ENCODE results near the gene NR2F1-AS1. TPM values are rescaled to one million over a fixed set of nuclear protein-coding genes. Genes with fewer than 3 reads are reported as not detected.

The NR2F1-AS1 gene
- total and polyA plus RNA-seq, 4 experiments from 2014 or later = not detected

DNA sequence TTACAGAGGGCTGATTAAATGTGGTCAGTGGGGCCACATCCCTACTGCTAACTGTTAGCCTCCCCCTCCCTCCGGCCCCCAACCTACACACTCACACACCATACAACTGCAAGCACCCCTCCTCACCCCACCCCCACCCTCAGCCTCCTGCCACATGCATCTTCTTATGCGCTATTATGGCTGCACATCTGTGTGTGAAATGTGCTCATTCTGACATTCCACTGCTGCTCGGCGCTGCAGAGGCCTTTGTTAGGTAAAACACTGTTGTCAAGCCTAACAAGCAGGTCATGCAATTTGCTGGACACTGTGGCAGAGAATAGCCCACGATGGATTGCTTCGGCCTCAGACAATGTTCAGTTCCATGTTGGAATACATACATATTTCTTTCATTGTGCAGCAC lies 173.6 kb downstream of the NR2F1-AS1 start:
- no peak overlapping the region for H3K4me3 Mint-ChIP-seq
- POLR2A ChIA-PET (ENCODE audit: partially characterized antibody) = no interaction called here
- DNase-seq = no peak
- Histone ChIP-seq H3K27me3 (ENCODE audit: insufficient read depth, low read length) (no peaks in the 10 kb centered on the region), H3K36me3 (ENCODE audit: insufficient read depth, low read length) (no peaks in the 10 kb centered on the region), H3K9me3 (ENCODE audit: control insufficient read depth in 1 of 2, low read length in 2 of 2) (no peaks in the 10 kb centered on the region), H3K27ac (ENCODE audit: low read depth, low read length) (no peak overlapping the region), H3K4me1 (ENCODE audit: insufficient read depth, low read length) (no peaks in the 10 kb centered on the region), H3K4me3 (ENCODE audit: low read length in 2 of 2) (no peak overlapping the region)
- no peaks in the 10 kb centered on the region for H3K4me1 Mint-ChIP-seq
- H3K9me3 Mint-ChIP-seq = peaks cover 0 to 2% (median 0%) of the 10 kb centered on the region in 8 donors
- intact Hi-C loops (cut with micrococcal nuclease) = no loop called here
- H3K36me3 Mint-ChIP-seq = no peaks in the 10 kb centered on the region
- peaks cover 0 to 2% of the 10 kb centered on the region in 2 donors for H3K27me3 Mint-ChIP-seq
- CTCF ChIA-PET (ENCODE audit: partially characterized antibody) = no interaction called here
- no peak overlapping the region for H3K27ac Mint-ChIP-seq

DNA sequence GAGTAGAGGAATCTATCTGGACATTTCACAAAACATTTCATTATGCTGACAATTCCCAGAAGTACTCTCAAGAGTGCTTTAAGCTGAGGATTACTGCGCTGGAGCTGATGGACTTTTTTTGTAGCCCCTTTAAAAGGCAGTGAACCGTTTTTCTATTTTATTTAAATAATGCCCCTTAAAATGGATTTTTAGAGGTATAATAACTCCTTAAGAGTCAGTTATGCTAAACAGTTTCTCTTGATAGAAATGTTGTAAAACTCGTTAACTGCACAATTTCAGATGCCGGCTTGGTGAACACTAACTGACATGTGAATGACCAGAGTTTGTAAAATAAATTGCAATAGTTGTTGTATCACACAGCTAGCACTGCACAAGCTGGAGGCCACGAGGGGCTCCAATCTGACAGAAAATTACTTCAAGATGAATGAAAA lies 174.0 kb downstream of the NR2F1-AS1 start:
- no peaks in the 10 kb centered on the region for H3K36me3 Mint-ChIP-seq
- Histone ChIP-seq H3K36me3 (ENCODE audit: insufficient read depth, low read length) (no peaks in the 10 kb centered on the region), H3K4me3 (ENCODE audit: low read length in 2 of 2) (no peak overlapping the region), H3K9me3 (ENCODE audit: control insufficient read depth in 1 of 2, low read length in 2 of 2) (no peaks in the 10 kb centered on the region), H3K27ac (ENCODE audit: low read depth, low read length) (no peak overlapping the region), H3K27me3 (ENCODE audit: insufficient read depth, low read length) (no peaks in the 10 kb centered on the region), H3K4me1 (ENCODE audit: insufficient read depth, low read length) (no peaks in the 10 kb centered on the region)
- CTCF ChIA-PET (ENCODE audit: partially characterized antibody) = no interaction called here
- POLR2A ChIA-PET (ENCODE audit: partially characterized antibody) = no interaction called here
- H3K4me1 Mint-ChIP-seq = no peaks in the 10 kb centered on the region
- intact Hi-C loops (cut with micrococcal nuclease) = no loop called here
- H3K27me3 Mint-ChIP-seq = peaks cover 0 to 4% of the 10 kb centered on the region in 2 donors
- H3K27ac Mint-ChIP-seq = no peak overlapping the region
- DNase-seq = no peak
- no peak overlapping the region for H3K4me3 Mint-ChIP-seq
- H3K9me3 Mint-ChIP-seq = peaks cover 0 to 2% (median 0%) of the 10 kb centered on the region in 8 donors

DNA sequence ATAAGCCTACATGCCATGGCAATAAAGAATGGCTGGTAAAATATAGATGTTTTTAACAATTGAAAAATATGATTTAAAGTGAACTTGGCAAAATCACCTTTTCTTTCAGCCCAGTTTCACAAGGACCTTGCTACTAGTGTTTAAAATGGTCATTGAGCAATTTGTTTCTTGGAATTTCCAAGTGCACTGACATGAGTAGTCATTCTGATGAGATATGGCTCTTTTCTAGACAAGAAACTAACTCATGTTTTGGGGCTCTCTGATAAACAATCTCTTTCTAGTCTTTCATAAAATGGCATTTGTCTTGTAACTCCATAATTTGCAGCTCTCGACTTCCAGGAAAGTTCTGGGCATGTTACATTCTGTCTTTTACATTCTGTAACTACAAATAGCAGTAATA lies 176.8 kb downstream of the NR2F1-AS1 start:
- no peak overlapping the region for H3K27ac ChIP-seq (ENCODE audit: low read depth, low read length)
- no peaks in the 10 kb centered on the region for H3K9me3 ChIP-seq (ENCODE audit: control insufficient read depth in 1 of 2, low read length in 2 of 2)
- Mint-ChIP-seq H3K4me3 (no peak overlapping the region), H3K36me3 (no peaks in the 10 kb centered on the region), H3K4me1 (no peaks in the 10 kb centered on the region), H3K27ac (no peak overlapping the region), H3K9me3 (peaks cover 0 to 3% (median 0%) of the 10 kb centered on the region in 8 donors), H3K27me3 (peaks cover 0 to 4% of the 10 kb centered on the region in 2 donors)
- no peaks in the 10 kb centered on the region for H3K27me3 ChIP-seq (ENCODE audit: insufficient read depth, low read length)
- H3K36me3 ChIP-seq (ENCODE audit: insufficient read depth, low read length) = no peaks in the 10 kb centered on the region
- ChIA-PET POLR2A (ENCODE audit: partially characterized antibody) (no interaction called here), CTCF (ENCODE audit: partially characterized antibody) (no interaction called here)
- intact Hi-C loops (cut with micrococcal nuclease) = no loop called here
- H3K4me3 ChIP-seq (ENCODE audit: low read length in 2 of 2) = no peak overlapping the region
- no peak for DNase-seq
- no peaks in the 10 kb centered on the region for H3K4me1 ChIP-seq (ENCODE audit: insufficient read depth, low read length)

DNA sequence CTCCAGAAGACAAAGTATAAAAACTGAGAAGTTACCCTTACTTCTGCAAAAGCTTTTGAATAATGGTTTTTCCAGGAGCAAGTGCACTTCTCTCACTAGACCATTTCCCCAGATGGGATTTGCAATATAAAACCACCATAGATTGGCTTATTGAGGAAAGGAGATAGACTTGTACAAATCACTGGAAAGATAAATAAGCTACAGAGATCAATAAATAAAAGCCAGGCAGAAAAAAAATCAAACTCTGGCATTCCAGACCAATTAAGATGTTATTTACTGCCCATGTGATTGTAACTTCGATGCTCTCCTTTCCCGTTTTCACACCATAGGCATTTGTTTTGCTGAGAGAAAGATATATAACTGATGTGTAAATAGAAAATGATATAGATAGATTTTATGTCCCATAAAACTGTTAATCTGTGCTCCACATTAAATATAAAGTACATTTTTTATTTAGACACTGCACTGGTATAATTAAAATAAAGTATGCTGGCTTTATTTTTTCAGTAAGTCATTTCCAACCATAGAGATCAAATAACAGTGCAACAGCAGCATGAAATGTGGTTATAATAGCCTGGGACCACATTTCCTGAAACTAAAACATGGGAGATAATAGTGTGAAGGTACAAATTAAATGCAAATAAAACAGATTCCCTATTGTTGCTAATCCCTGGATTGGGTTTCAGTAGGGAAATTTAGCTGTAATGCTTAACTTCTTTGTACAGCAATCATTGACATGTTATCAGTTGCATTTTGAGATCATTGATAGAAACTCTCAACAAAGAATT lies 177.7 kb downstream of the NR2F1-AS1 start:
- Histone ChIP-seq H3K27me3 (ENCODE audit: insufficient read depth, low read length) (no peaks in the 10 kb centered on the region), H3K4me3 (ENCODE audit: low read length in 2 of 2) (no peak overlapping the region), H3K4me1 (ENCODE audit: insufficient read depth, low read length) (no peaks in the 10 kb centered on the region), H3K27ac (ENCODE audit: low read depth, low read length) (no peak overlapping the region), H3K9me3 (ENCODE audit: control insufficient read depth in 1 of 2, low read length in 2 of 2) (no peaks in the 10 kb centered on the region), H3K36me3 (ENCODE audit: insufficient read depth, low read length) (no peaks in the 10 kb centered on the region)
- no peaks in the 10 kb centered on the region for H3K4me1 Mint-ChIP-seq
- H3K9me3 Mint-ChIP-seq = peaks cover 0 to 3% (median 0%) of the 10 kb centered on the region in 8 donors
- CTCF ChIA-PET (ENCODE audit: partially characterized antibody) = no interaction called here
- no peaks in the 10 kb centered on the region for H3K36me3 Mint-ChIP-seq
- no peak overlapping the region for H3K4me3 Mint-ChIP-seq
- intact Hi-C loops (cut with micrococcal nuclease) = no loop called here
- DNase-seq = no peak
- H3K27ac Mint-ChIP-seq = no peak overlapping the region
- peaks cover 1 to 4% of the 10 kb centered on the region in 2 donors for H3K27me3 Mint-ChIP-seq
- POLR2A ChIA-PET (ENCODE audit: partially characterized antibody) = no interaction called here

- Histone ChIP-seq H3K27me3 (ENCODE audit: insufficient read depth, low read length) (no peaks in the 10 kb centered on the region), H3K4me1 (ENCODE audit: insufficient read depth, low read length) (no peaks in the 10 kb centered on the region), H3K27ac (ENCODE audit: low read depth, low read length) (no peak overlapping the region), H3K36me3 (ENCODE audit: insufficient read depth, low read length) (no peaks in the 10 kb centered on the region), H3K4me3 (ENCODE audit: low read length in 2 of 2) (no peak overlapping the region), H3K9me3 (ENCODE audit: control insufficient read depth in 1 of 2, low read length in 2 of 2) (no peaks in the 10 kb centered on the region)
- ChIA-PET CTCF (ENCODE audit: partially characterized antibody) (no interaction called here), POLR2A (ENCODE audit: partially characterized antibody) (no interaction called here)
- Mint-ChIP-seq H3K27ac (no peak overlapping the region), H3K9me3 (peaks cover 0 to 3% (median 0%) of the 10 kb centered on the region in 8 donors), H3K4me3 (no peak overlapping the region), H3K4me1 (no peaks in the 10 kb centered on the region), H3K27me3 (peaks cover 1 to 8% of the 10 kb centered on the region in 2 donors), H3K36me3 (no peaks in the 10 kb centered on the region)
- intact Hi-C loops (cut with micrococcal nuclease) = no loop called here
- DNase-seq = no peak
Observed at GRCh38 chr5:93402451-93402850, 178.6 kb downstream of the NR2F1-AS1 start.

DNA sequence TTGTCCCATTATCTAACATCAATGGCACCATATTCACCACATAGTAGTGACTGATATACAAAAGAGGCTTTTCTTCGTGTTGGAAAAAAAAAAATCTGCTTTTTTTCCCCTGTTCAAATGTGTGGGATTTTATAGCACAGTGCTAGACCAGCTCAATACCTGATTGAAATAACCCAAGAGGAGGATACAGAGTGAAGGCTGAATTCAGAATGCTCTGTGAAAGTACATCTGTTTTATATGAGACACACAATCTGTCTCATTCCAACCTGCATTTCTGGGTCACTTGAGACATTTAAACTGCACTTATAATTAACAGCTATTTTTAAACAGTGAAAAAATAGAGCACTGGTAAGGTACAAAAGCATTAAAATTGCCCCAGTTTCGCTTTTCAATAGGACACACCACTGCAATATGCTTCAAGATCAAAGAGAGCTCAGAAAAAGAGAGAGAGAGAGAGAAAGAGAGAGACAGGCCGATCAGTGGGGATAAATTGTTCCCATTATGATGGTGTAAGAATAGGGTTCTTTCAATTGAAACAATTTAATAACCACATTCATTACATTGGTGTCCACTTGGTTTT lies 179.3 kb downstream of the NR2F1-AS1 start:
- H3K27ac ChIP-seq (ENCODE audit: low read depth, low read length) = no peak overlapping the region
- no peaks in the 10 kb centered on the region for H3K4me1 Mint-ChIP-seq
- no peak overlapping the region for H3K4me3 Mint-ChIP-seq
- POLR2A ChIA-PET (ENCODE audit: partially characterized antibody) = no interaction called here
- no peak for DNase-seq
- H3K27me3 Mint-ChIP-seq = peaks cover 1 to 8% of the 10 kb centered on the region in 2 donors
- CTCF ChIA-PET (ENCODE audit: partially characterized antibody) = no interaction called here
- no peaks in the 10 kb centered on the region for H3K36me3 ChIP-seq (ENCODE audit: insufficient read depth, low read length)
- no peaks in the 10 kb centered on the region for H3K27me3 ChIP-seq (ENCODE audit: insufficient read depth, low read length)
- H3K9me3 ChIP-seq (ENCODE audit: control insufficient read depth in 1 of 2, low read length in 2 of 2) = no peaks in the 10 kb centered on the region
- intact Hi-C loops (cut with micrococcal nuclease) = no loop called here
- H3K27ac Mint-ChIP-seq = no peak overlapping the region
- H3K9me3 Mint-ChIP-seq = peaks cover 0 to 3% (median 0%) of the 10 kb centered on the region in 8 donors
- no peak overlapping the region for H3K4me3 ChIP-seq (ENCODE audit: low read length in 2 of 2)
- H3K4me1 ChIP-seq (ENCODE audit: insufficient read depth, low read length) = no peaks in the 10 kb centered on the region
- no peaks in the 10 kb centered on the region for H3K36me3 Mint-ChIP-seq

- H3K27me3 Mint-ChIP-seq = peaks cover 1 to 8% of the 10 kb centered on the region in 2 donors
- ChIA-PET POLR2A (ENCODE audit: partially characterized antibody) (no interaction called here), CTCF (ENCODE audit: partially characterized antibody) (no interaction called here)
- intact Hi-C loops (cut with micrococcal nuclease) = no loop called here
- H3K9me3 Mint-ChIP-seq = peaks cover 0 to 3% (median 0%) of the 10 kb centered on the region in 8 donors
- H3K27ac Mint-ChIP-seq = no peak overlapping the region
- H3K27me3 ChIP-seq (ENCODE audit: insufficient read depth, low read length) = no peaks in the 10 kb centered on the region
- no peak overlapping the region for H3K27ac ChIP-seq (ENCODE audit: low read depth, low read length)
- H3K4me1 ChIP-seq (ENCODE audit: insufficient read depth, low read length) = no peaks in the 10 kb centered on the region
- DNase-seq = no peak
- H3K4me3 Mint-ChIP-seq = no peak overlapping the region
- H3K36me3 ChIP-seq (ENCODE audit: insufficient read depth, low read length) = no peaks in the 10 kb centered on the region
- H3K4me3 ChIP-seq (ENCODE audit: low read length in 2 of 2) = no peak overlapping the region
- H3K36me3 Mint-ChIP-seq = no peaks in the 10 kb centered on the region
- no peaks in the 10 kb centered on the region for H3K4me1 Mint-ChIP-seq
- H3K9me3 ChIP-seq (ENCODE audit: control insufficient read depth in 1 of 2, low read length in 2 of 2) = no peaks in the 10 kb centered on the region
Observed at GRCh38 chr5:93399675-93400074, 181.3 kb downstream of the NR2F1-AS1 start.

Data from CD4-positive, alpha-beta memory T cell (primary cell).